CD4-positive, alpha-beta T cell treated with Interleukin-4 for 4 hours (primary cell): ENCODE results near the gene SYCP2.

Experiments used
- DNase-seq: peaks from one replicate; pipeline ENCODE4 v3.0.0-alpha.2; 2020

The SYCP2 gene

DNA sequence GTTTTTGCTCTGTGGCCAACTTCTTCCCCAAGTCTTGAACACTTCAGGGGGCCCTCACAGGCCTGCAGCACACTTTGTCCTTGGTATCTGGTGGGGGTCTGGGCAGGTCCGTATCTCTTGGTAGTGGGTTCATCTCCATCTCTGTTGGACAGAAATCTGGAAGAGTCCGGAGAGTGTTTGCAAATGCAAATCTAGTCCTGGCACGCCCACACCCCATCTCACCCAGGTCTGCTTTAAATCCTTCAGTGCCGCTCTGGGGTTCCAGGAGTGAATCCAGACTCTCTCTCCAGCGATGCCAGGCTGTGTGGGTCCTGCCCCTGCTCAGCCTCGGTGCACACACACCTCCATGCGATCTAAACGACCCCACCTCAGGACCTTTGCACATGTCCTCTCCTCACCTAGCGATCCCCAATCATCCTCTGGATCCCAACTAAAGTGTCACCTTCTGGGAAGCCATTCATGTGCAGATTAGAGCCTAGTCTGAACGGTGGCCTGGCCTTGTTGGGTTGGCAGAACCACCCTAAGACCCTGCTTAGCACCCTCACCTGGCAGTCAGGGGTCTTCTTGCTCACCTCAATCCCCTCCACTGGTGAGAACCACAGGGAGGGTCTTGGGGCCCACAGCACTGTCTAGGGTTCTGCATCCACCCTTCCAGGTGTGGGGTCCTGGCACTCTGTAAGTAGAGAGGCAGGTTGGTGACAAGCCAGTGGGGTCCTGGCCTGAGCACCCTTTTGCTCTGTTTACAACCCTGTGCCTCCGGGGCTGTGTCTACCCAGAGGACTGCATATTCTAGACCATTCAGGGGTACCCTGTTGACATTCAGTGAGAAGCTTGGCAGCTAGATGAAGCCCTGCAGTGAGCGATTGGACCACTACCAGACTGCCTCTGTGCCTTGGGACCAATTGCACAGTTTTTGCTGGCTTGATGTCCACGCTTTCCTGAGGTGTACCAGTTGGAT is 100.8 kb downstream of the SYCP2 start:
- DNase-seq = no peak

DNA sequence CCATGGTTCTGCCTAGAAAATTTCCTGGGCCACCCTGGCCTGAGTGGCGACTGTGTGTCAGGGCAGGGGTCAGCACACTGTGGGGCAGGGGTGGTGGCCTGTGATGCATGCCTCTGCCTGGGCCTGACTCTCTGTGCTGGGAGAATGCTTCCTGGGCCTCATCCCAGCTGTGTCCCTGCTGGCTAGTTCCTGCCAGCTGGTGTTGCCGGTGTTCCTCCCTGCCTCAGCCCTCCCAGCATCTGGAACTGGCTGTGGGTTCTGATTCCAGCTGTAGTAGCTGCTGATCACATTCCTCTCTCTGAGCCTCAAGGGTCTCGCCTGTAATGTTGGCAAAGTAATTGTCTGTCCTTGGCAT is 101.5 kb downstream of the SYCP2 start:
- no peak for DNase-seq

DNA sequence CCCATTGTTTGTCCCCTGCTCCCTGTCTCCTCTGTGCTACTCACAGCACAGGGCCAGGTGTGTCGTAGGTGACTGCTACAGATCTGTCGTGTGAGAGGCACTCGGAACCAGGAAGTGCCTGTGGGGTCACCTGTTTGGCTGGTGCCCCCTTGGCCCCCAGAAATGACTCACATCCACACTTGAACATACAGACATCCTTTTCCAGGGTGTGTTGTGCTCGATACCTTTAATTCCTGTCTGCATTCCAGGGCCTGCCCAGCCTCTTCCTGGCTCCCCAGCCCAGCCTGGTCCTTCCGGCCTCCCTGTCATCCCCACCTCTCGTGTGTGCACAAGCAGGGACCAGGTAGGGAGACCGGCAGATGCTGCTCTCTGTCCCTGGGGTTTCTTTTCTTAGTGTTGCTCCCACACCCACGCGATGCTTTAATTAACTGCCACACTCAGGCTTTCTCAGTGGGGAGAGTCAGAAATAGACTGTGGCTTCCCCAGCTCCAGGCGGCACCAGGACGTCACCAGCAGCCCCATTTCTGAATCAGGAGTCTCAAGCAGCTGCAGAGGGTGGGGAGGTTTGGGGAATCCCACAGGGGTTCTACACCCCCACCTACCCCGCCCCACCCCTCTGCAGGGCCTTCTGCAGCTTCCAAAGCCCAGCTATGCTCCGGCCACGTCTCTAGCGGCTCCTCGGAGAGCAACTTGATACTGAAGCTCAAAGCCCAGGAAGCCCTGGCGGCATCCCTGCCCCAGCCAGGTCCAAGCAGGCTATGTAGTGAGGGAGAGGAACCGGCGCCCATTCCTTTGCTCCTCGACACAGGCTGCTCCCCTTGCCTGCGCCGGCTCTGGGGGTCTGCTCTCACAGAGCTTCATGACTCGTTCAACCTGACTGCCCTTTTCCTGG is 102.2 kb downstream of the SYCP2 start:
- DNase-seq = no peak

DNA sequence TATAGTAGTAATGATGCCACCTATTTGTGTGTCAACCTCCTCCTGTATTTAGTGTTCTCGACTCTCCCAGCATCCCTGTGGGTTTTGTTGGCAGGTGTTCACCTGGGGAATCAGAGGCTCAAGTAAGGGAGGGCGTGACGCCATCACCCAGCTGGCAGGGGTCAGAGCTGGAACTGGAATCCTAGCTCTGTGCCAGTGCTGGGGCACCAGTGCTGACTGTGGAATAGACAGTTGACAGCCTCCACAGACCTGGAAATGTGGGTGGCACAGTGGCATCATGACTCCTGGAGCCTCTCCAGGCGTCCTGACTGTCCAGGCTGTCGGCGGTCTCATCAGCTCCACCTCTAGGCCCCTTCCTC is 102.8 kb downstream of the SYCP2 start:
- no peak for DNase-seq

DNA sequence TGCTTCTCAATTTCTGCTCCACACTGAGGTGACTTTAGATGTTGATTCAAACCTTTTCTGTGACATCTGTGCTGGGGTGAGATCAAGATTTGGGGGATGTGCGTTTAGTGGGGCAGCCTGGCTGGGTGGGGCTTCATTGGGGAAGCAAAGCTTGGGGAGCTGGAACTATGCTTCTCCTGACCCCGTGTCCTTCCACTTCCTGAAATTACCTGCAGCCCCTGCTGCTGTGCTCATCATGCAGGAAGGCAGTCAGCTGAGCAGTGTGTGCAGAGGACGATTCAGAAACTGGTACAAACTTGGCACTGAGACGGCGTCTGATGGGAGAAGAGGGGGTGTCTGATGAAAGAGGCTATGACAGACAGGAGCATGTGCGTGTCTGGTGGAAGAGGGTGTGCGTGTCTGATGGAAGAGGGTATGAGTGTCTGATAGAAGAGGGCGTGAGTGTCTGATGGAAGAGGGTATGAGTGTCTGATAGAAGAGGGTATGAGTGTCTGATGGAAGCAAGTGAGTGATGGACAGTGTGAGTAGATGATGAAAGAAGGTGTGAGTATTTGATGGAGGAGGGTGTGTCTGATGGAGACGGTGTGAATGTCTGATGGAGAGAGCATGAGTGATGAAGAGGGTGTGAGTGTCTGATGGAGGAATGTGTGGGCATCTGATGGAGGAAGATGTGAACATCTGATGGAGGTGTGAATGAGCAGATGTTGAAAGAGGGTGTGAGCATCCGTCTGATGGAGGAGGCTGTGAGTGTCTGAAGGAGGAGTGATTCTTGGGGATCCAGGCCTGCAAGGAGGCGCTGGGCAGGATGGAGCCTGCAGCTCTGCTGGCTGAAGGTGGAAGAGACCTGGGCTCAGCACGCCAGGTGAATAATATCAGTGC is 103.4 kb downstream of the SYCP2 start:
- no peak for DNase-seq

DNA sequence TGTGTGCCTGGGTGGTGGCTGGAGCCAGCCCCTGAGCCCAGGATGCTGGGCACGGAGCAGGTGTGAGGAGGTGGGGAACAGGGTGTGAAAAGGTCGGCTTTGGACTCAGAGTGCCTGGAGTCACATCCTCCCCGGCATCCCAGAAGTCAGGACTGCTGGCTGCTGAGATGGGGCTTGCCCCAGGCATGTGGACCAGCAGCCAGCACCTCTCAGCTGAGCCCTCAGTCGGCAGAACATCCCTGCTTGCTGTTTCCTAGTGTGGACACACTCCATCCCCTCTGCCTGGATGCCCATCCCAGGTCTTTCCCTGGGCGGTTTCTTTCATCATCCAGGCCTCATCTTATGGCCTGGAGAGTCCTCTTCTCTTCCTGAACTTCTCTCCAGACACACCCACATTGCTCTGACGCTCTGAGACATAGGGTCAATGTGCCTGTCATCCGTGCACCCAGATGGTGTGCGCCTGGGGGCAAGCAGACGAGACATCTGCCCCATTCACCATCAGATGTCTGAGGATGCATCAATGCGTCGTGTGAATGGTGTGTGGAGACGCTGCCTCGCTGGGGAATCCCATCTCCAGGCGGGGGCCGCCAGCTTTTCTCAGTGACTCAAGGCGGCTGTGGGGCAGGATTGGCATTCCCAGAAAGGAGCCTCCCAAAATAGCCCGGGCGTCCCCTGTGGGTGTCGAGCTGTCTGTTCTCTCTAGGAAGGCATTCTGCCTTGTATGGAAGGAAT is 104.2 kb downstream of the SYCP2 start:
- DNase-seq = no peak

DNA sequence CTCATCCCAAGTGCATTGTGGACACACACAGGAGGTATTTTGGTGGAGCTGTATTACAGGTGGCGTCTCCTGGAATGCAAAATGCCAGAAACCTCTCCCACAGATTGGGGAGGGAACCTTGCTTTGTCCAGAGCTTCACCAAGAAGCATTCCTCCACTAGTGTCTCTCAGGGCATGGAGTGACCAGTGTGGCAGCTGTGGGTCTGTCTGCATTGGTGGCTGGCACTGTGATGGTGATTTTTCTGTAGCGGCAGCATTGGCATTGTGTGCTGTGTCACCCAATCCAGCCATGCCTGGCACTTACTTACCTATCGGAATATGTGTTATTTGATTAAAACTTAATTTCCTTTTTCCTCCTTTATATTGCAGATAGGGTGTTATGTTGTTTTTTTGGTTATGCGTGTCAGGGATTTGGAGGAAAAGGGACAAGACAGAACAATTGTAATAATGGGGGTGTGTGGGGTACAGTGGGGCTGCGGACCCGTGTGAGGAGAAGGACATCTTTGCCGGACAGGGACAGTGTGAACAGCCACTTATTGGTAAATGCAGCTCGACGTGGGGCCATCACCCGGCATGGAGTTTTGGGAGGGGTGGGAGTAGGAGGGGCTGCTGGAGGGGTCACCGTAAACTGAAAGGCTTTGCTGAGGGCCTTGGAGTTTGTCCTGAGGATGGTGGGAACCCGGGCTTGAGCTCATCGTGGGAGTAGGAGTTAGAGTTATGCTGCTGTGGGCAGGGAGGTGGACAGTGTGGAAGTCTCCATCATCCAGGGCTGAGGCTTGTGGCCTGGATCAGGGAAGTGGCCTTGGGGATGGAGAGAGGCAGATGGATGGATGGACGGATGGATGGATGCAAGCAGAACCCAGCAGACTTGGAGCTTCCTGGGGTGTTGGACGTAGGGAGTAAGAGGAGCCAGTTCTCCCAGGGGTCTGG is 105.0 kb downstream of the SYCP2 start:
- DNase-seq = no peak

DNA sequence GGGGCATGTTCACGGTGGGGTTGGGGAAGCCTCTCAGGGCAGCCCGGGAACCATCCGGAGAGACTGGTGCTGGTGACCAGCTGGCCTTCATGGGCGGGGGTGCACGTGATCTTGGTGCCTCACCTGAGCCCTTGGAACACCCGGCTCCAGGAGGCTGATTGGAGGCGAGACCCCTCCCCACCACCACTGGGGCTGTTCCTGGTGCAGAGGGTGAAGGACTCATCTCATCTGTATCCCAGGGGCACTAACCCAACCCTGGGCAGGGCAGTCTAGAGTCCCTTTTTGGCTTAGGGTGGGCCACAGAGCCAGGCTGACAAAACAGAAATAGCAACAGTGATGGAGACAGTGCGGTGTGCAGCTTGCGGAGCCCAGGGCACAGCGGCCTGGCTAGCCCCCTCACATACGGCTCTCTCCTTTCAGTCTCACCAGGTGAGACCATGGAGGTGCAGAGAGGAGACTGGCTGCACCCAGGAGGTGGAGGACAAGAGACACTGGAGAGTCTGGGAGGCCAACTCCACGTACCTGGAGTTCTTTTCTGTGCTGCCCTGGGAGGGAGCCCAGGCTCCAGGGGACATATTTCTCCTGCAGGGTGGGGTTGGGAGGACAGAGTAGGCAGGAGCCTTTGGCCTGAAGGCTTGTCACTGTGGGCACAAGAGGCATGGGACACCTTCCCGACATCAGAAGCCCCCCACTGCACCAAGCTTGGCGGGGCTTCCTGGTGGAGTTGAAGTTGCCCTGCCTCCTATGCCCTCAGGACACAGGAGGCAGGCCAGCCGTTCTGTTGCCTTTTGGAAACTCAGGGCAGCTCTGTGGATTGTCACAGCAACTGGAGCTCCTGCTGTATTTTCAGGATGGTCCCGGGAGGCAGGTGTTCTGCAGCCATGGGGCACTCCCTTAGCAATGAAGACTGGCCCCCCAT is 106.0 kb downstream of the SYCP2 start:
- DNase-seq = no peak

DNA sequence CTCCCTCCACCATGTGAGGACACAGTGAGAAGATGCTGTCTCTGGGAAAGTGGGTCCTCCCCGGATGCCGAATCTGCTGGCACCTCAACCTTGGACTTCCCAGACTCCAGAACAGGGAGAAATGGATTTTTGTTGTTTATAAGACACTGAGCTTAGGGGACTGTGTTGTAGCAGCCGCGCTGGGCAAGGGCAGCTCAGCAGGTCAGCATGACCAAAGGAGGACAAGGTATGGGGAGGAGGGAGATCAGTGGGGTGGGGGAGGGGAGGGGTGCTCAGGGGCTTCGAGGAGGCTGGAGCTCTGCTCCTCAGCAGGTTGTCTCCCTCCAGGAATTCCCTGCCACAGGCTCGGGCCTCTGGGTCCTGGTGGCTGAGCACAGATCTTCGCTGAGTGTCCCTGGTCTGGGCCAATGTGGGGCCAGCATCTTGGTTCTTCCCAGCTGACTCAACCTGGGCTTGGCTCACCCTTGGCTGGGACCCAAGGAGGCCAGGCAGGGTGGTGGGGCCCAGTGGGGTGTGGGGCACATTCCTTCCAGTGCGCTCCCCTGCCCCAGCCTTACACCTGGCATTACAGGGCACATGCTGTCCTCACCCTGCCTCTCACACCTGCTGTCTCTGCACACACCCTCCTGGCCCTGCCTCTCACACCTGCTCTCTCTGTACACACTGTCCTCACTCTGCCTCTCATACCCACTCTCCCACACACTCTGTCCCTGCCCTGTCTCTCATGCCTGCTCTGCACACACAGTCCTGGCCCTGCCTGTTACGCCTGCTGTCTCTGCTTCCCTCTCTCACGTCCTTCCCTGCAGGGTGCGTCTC is 107.3 kb downstream of the SYCP2 start:
- no peak for DNase-seq

DNA sequence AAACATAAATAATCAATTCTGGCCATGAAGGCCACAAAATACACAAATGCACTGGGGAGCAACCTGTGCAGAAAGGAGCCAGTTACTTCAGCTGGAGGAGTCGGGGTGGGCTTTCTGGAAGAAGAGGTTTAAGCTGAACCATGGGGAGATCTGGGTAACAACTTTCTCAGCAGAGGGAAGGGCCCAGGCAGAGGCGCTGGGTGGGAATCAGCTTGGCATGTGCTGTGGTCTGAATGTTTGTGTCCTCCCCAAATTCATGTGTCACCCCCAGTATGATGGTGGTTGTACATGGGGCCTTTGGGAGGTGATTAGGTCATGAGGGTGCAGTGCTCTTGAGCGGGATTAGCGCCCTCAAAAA is 107.9 kb downstream of the SYCP2 start:
- no peak for DNase-seq

DNA sequence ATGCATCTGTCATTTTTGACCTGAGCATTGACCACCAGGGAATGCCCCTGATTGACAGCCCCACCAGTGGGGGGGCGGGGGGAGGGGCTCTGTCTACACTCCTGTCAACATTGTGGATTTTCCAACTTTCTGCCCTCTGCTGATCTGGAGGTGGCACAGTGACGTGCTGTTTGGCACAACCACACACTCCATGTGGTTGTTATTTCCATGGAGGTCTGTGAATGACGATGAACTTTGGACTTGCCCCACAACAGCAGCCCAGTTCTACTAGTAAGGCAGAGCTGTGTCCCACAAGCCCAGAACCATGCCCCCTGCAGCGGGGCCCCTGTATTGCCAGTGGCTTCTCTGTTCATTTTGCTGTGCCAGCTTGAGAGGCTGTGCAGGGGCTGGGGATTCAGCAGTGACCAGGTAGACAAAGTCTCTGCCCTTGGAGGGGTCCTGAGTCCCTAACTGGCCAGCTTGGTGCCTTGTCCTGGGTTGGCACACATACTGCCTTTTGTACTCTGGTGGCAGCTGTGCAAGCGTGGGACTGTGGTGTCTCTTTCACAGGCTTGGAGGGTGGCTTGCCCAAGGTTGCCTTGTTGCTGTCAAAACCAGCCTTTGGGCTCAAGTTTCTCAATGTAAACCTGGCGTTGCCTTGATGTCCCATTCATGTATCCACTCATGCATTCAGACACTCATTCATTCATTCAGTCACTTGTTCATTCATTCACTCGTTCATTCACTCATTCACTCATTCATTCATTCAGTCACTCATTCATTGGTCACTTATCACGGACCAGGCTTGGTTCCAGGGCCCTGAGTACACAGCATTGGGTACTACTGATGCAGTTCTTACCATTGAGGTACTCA is 108.5 kb downstream of the SYCP2 start:
- no peak for DNase-seq

DNA sequence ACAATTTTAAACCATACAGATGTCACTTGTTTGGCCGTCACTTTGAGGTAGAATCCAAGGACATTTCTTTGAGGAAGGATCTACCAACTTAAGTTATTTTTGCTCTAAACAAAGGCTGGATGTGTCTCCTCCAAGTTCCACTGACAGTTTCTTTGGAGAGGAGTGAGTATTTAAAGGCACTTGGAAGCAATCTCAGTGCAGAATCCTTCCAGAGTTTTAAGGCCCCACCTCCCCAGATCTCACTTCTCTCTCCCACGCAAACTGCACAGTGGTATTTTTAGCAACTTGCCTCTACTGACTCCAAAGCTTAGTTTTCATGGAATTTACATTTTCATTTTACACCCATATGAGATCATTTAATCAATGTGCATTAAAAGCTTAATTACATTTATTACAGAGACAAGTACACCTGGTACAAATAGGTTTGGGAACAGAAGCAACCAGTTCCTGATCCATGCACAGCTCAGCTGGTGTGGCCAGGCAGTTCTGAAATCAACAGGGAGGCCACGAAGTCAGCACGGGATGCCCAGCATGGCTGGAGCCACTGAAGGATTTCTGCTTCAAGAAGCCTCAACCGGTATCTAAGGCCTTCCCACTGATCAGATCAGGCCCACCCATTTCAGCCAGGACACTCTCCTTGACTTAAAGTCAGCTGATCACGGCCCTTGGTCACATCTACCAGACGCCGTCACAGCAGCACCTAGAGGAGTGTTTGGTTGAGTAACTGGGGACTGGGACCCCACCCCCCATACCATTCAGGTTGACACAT is 109.8 kb downstream of the SYCP2 start:
- no peak for DNase-seq

DNA sequence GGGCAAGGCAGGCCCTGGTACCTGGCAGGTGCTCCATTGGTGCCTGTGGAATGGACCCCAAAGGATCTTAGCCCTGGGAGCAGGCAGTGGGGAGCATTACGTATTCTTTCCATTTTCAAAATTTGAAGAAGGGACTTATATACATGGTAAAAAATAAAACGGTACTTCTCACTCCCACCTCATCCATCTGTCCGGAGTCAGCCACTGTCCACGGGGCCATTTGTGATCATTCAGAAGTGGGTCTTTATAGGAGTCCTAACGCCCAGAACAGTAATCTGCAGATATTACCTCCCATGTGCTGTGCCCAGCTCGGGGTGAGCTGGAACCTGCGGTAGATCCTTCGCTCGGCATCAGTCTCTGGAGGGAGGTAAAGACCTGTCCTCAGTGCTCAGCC is 110.4 kb downstream of the SYCP2 start:
- DNase-seq = no peak

DNA sequence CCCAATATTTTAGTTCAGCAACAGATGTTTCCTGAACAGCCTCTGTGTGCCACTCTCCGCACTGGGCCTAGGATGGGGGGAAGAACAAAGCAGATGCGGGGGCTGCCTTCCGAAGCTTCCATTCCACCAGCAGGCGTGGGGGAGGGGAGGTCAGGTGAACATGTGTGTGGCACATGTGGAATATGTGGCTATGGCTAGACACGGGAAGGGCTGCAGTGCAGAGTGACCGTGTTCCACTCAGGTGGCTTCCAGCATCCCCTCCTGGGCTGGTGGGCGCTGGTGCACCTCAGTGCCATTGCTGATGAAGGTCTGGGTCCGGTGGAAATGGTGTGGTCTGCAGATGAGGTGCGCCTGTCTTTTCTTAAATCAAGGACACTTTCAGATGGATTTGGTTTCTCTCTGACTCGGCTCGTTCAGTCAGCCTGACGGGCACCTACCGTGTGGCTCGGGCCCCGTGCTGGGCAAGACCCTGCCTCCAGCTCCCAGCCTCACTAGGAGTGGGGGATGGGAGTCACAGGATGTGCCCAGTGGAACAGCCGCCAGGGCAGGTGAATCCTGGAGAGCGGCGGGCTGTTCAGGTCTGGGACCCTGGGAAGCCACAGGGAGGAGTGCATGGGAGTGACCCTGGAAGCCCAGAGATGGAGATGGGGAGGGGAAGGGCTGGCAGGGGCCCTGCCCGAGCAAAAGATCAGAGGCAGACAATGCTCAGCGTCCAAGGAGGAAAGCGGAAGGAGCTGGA is 111.0 kb downstream of the SYCP2 start:
- no peak for DNase-seq

DNA sequence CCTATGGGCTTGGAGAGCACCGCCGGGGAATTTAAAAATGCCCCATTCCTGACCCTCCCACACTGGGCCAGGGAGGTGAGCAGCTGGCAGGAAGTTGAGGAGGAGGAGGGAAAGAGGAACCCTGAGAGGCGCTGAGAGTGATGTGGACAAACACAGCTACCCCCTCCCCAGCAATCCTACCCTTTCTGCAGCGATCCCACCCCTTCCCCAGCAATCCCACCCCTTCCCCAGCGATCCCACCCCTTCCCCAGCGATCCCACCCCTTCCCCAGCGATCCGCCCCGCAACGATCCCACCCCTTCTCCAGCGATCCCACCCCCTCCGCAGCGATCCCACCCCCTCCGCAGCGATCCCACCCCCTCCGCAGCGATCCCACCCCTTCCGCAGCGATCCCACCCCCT is 111.6 kb downstream of the SYCP2 start:
- no peak for DNase-seq

DNA sequence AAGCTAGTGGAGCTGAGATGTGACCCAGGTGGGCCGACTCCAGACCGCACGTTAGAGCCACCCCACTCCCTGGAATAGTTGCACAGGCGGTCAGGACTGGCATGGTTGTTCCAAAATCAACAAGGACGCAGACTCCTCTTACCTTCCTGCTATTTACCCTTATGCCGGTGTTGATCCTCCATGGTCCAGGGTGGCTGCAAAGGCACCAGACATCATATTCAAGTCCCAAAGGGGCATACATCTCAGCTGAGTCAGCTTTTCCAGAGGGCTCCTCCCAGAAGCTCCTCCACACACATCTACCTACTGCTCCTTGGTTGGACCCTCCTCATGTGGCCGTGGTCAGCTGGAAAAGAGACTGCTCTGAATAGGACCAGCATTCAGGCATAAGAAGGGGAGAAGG is 112.2 kb downstream of the SYCP2 start:
- no peak for DNase-seq
